GM19324 (cell line): ENCODE data around the gene NFKBIL1.
A peak's percentile ranks its signal among the peaks of the same experiment; 100 is the strongest.
"Not testable (repeated sequence)": the region's sequence is repeated elsewhere in the genome, so short reads cannot be mapped to it uniquely, and the experiment has no call there.

Experiments used
- ATAC-seq: cut with Tn5 transposase; IDR thresholded peaks from one replicate; pipeline ENCODE4 v1.9.1; 2021; ENCODE audit warnings: mild to moderate bottlenecking, moderate library complexity; ENCODE audit not compliant: unreplicated experiment, low FRiP score

Gene NFKBIL1

GRCh38 chr6:31579546-31580437 lies 32.4 kb downstream of the NFKBIL1 start:
- no peak for ATAC-seq

GRCh38 chr6:31580438-31580740 lies 33.0 kb downstream of the NFKBIL1 start:
- ATAC-seq: no peak

GRCh38 chr6:31580807-31581433 lies 33.5 kb downstream of the NFKBIL1 start:
- peak; percentile 48 for ATAC-seq

- ATAC-seq: no peak
These were observed 34.2 kb downstream of the NFKBIL1 start for GRCh38 chr6:31581434-31582229.

GRCh38 chr6:31582230-31582643 lies 34.8 kb downstream of the NFKBIL1 start, which contains the start of gene LTB:
LTB (minus strand) TSS chr6:31582424; CDS start chr6:31582417, 7 bp downstream.
- ATAC-seq: no peak

- ATAC-seq: no peak
These were observed 38.1 kb downstream of the NFKBIL1 start for GRCh38 chr6:31585491-31585890.

GRCh38 chr6:31586008-31586407 lies 38.6 kb downstream of the NFKBIL1 start, which contains the start of gene LST1:
LST1 (plus strand) TSS chr6:31586277; CDS start chr6:31587300, 1,023 bp downstream.
- no peak for ATAC-seq

DNA sequence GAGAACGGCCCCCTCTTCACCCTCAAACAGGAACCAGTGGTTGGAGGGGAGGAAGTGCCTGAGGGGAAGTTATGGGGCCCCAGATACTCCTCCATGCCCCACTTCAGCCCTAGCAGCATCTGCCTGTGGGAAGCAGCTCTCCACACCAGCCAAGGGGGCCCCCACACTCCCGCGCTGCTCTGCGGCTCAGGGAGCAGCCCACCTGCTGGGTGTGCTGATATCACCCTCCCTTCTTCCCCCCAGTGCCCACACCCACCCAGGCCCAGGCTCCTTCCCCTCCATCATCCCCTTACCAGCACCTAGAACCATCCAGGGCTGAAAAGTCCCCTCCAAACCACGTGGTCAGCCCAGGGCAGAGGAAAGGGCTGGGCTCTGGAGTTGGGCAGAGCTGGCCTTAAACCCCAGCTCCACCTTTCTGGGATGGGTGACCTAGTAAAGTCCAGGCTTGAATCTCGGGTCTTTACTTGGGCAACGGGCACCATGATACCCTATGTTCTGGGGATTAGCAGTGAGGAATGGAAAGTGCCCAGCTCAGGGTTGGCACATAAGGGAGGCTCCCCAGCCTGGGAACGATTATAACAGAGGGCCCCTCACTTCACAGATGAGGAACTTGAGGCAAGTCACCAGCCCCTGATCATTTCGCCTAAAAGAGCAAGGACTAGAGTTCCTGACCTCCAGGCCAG lies 39.3 kb downstream of the NFKBIL1 start:
- ATAC-seq: no peak

GRCh38 chr6:31587791-31588777 lies 40.7 kb downstream of the NFKBIL1 start:
- ATAC-seq: no peak

DNA sequence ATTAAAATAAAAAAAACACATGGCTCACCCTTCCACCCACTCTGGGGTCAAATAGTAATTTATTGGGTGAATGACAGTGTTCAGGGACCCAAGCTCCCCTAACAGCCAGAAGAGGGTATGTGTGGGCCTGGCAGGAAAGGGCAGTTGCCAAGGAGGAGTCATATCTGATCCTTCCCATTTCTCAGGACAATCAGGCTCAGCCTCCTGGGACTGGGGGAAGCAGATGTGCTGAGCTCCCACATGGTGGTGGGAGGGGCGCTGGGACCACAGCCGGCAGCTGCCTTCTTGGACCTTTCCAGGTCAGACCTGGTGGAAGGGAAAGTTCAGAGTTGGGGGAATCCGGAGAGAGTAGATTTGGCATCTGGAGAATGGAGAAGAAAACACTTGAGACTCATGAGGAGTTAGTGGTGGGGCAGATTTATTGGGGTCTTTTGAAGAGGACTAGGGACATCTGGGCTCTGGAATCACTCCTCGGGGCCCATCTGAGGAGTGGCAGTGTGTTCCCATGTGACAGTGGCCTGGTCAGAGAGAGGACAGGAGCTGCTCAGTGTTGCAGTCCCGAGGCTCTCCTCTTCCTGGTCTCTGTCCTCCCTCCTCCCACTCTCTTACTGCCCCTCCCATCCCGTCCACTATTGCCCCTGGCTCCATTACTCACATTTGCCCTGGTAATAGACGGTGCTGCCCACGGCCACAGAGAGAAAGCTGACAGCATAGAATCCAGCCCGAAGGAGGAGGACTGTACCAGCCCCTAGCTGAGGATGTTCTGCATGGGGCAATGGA lies 41.7 kb downstream of the NFKBIL1 start:
- ATAC-seq: no peak

DNA sequence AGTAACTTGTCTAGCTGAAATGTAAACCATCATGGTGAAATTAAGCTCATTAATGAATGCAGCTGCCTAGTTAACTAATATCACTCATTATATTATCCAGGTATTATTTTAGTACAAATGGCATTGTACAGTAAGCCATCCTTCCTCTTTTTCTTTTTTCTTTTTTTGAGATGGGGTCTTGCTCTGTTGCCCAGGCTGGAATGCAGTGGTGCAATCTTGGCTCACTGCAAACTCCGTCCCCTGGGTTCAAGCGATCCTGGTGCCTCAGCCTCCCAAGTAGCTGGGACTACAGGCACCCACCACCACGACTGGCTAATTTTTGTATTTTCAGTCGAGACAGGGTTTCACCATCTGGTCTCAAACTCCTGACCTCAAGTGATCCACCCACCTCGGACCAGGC lies 43.3 kb downstream of the NFKBIL1 start:
- not testable (repeated sequence) for ATAC-seq

GRCh38 chr6:31592396-31592771 lies 45.0 kb downstream of the NFKBIL1 start:
- ATAC-seq: no peak

- ATAC-seq: no peak
These were observed 49.6 kb downstream of the NFKBIL1 start for GRCh38 chr6:31597006-31597405.

DNA sequence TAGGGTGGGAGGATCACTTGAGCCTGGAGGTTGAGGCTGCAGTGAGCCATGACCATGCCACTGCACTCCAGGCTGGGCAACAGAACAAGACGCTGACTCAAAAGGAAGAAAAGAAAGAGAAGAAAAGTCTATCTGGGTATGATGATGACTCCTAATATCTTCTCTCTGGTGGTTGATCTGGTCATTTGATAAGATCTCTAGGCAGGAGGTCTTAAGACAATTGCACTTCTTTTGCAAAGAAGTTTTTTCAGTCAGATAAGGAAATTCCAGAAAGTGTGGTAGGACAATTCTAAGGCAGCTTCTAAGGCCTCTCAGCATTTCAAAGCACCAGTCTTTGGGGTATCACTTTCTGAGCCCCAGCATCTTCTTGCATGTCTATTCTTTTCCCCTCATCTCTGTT lies 59.9 kb downstream of the NFKBIL1 start:
- no peak for ATAC-seq
